GM23248 (cell line): ENCODE measurements around the gene TTBK2. TPM values are rescaled to one million over a fixed set of nuclear protein-coding genes. Genes with fewer than 3 reads are reported as not detected.

ENCODE experiments used
- DNase-seq: peaks from one replicate; pipeline ENCODE4 v3.0.0-alpha.2; 2015
- H2AFZ ChIP-seq: fragments of 200-600 bp; sonication (generic); 2 replicates; pipeline ENCODE4 v1.6.1; 2016; ENCODE audit warnings: antibody characterized with exemption
- H3F3A ChIP-seq: fragments of 200-600 bp; sonication (generic); 2 replicates; pipeline ENCODE4 v1.6.1; 2016; ENCODE audit warnings: mild to moderate bottlenecking, antibody characterized with exemption, mixed run types; ENCODE audit not compliant: insufficient read depth
- H3K27ac ChIP-seq: fragments of 200-600 bp; sonication (generic); 2 replicates; pipeline ENCODE4 v1.5.1; 2016; ENCODE audit warnings: mild to moderate bottlenecking
- H3K27me3 ChIP-seq: fragments of 200-600 bp; sonication (generic); replicated peaks from 2 replicates; pipeline ENCODE4 v1.6.1; 2016; ENCODE audit warnings: mild to moderate bottlenecking; ENCODE audit not compliant: insufficient read depth
- H3K36me3 ChIP-seq: fragments of 200-600 bp; sonication (generic); 2 replicates; pipeline ENCODE4 v1.6.1; 2016; ENCODE audit warnings: low read depth, mild to moderate bottlenecking
- H3K4me1 ChIP-seq: fragments of 200-600 bp; sonication (generic); 2 replicates; pipeline ENCODE4 v1.6.1; 2016; ENCODE audit warnings: mild to moderate bottlenecking; ENCODE audit not compliant: insufficient read depth
- H3K4me2 ChIP-seq: fragments of 200-600 bp; sonication (generic); one replicate; pipeline ENCODE4 v1.6.1; 2016; ENCODE audit warnings: mild to moderate bottlenecking; ENCODE audit not compliant: unreplicated experiment
- H3K4me3 ChIP-seq: fragments of 200-600 bp; sonication (generic); 2 replicates; pipeline ENCODE4 v1.5.1; 2016; ENCODE audit warnings: mild to moderate bottlenecking
- H3K79me2 ChIP-seq: fragments of 200-600 bp; sonication (generic); 2 replicates; pipeline ENCODE4 v1.6.1; 2016; ENCODE audit warnings: mild to moderate bottlenecking; ENCODE audit not compliant: insufficient read depth
- H3K9ac ChIP-seq: fragments of 200-600 bp; sonication (generic); 2 replicates; pipeline ENCODE4 v1.6.1; 2016; ENCODE audit warnings: mild to moderate bottlenecking
- H3K9me2 ChIP-seq: fragments of 200-600 bp; sonication (generic); 2 replicates; pipeline ENCODE4 v1.6.1; 2016; ENCODE audit warnings: mixed run types, mild to moderate bottlenecking, moderate library complexity; ENCODE audit not compliant: insufficient read depth
- H3K9me3 ChIP-seq: fragments of 200-600 bp; sonication (generic); one replicate; pipeline ENCODE4 v1.6.1; 2017; ENCODE audit warnings: low read depth
- H4K20me1 ChIP-seq: fragments of 200-600 bp; sonication (generic); 2 replicates; pipeline ENCODE4 v1.6.0; 2016; ENCODE audit not compliant: insufficient read depth
- EZH2 ChIP-seq: fragments of 200-600 bp; sonication (generic); IDR thresholded peaks from 2 replicates; pipeline ENCODE4 v1.6.1; 2018; ENCODE audit warnings: antibody characterized with exemption, mild to moderate bottlenecking; ENCODE audit not compliant: insufficient read depth, poor library complexity, severe bottlenecking
- EZH2phosphoT487 ChIP-seq: fragments of 200-600 bp; sonication (generic); IDR thresholded peaks from 2 replicates; pipeline ENCODE4 v1.6.1; 2018; ENCODE audit warnings: antibody characterized with exemption, moderate library complexity, mild to moderate bottlenecking, low read depth; ENCODE audit not compliant: insufficient read depth
- WGBS, 2 experiments: methylation state at CpG; one replicate each; pipeline ENCODE4 v1.1.6; 2015 to 2017; ENCODE audit warnings: low lambda C conversion rate in 2 of 2, low coverage in 1 of 2; ENCODE audit errors: missing lambda C conversion rate in 2 of 2; 5-methylcytosine and 5-hydroxymethylcytosine counted together
- in situ Hi-C: fragments of 300-500 bp; cut with MboI; formaldehyde crosslinking; loops from 2 replicates; pipeline ENCODE4 v1.15.0; 2020
- polyA plus RNA-seq: library from polyadenylated mRNA; unstranded; fragments of >200 nt; fragmentation: Nextera tagmentation; extraction: Ambion mirVana; gene quantifications from 2 replicates; pipeline ENCODE4 v1.2.1, GENCODE V29; 2016
- total RNA-seq: library from RNA; depleted of rRNA; stranded (reverse); fragments of >200 nt; shearing (Covaris generic); gene quantifications from 2 replicates; pipeline ENCODE4 v1.2.3, GENCODE V29; 2014

The TTBK2 gene
- total and polyA plus RNA-seq, 2 experiments from 2014 or later: 5.1 to 6.3 TPM

GRCh38 chr15:42796955-42797782, 123.4 kb downstream of the TTBK2 start:
- WGBS, 2 experiments: 93 to 96% methylated on average over 5 of the region's 5 CpGs
- peak; percentile 11 for DNase-seq
- TF ChIP-seq EZH2 (no peak), EZH2phosphoT487 (no peak)
- H2AFZ ChIP-seq: no peak overlapping the region
- H3F3A ChIP-seq: peaks cover 18% of the 10 kb centered on the region; the same call in 1 of the 2 replicates
- 0 out of 2 replicates have a peak, but pooled peaks cover 2% of the 10 kb centered on the region for H3K36me3 ChIP-seq
- peak overlapping the region; percentile 48 for H3K4me2 ChIP-seq
- H3K4me1 ChIP-seq: peaks cover 13% of the 10 kb centered on the region
- no peaks in the 10 kb centered on the region for H3K9me3 ChIP-seq
- H3K27ac ChIP-seq: no peak overlapping the region
- H3K4me3 ChIP-seq: no peak overlapping the region
- H3K9ac ChIP-seq: no peak overlapping the region
- no peaks in the 10 kb centered on the region for H3K79me2 ChIP-seq
- no peaks in the 10 kb centered on the region for H4K20me1 ChIP-seq
- in situ Hi-C loops: no loop called here
- H3K9me2 ChIP-seq: no peaks in the 10 kb centered on the region
- no peaks in the 10 kb centered on the region for H3K27me3 ChIP-seq

- no peaks in the 10 kb centered on the region for H3K36me3 ChIP-seq
- H3K4me2 ChIP-seq: no peak overlapping the region
- H3K79me2 ChIP-seq: no peaks in the 10 kb centered on the region
- no peak for DNase-seq
- no peak overlapping the region for H3K4me3 ChIP-seq
- TF ChIP-seq EZH2phosphoT487 (no peak), EZH2 (no peak)
- no peak overlapping the region for H3K27ac ChIP-seq
- H3K4me1 ChIP-seq: no peaks in the 10 kb centered on the region
- in situ Hi-C loops: no loop called here
- H3K9ac ChIP-seq: no peak overlapping the region
- no peaks in the 10 kb centered on the region for H3K9me3 ChIP-seq
- no peaks in the 10 kb centered on the region for H4K20me1 ChIP-seq
- no peaks in the 10 kb centered on the region for H3F3A ChIP-seq
- no peaks in the 10 kb centered on the region for H3K27me3 ChIP-seq
- no peak overlapping the region for H2AFZ ChIP-seq
- no peaks in the 10 kb centered on the region for H3K9me2 ChIP-seq
These were observed 131.9 kb downstream of the TTBK2 start for GRCh38 chr15:42788725-42789124.

GRCh38 chr15:42786978-42787377, 133.6 kb downstream of the TTBK2 start:
- TF ChIP-seq EZH2 (no peak), EZH2phosphoT487 (no peak)

DNA sequence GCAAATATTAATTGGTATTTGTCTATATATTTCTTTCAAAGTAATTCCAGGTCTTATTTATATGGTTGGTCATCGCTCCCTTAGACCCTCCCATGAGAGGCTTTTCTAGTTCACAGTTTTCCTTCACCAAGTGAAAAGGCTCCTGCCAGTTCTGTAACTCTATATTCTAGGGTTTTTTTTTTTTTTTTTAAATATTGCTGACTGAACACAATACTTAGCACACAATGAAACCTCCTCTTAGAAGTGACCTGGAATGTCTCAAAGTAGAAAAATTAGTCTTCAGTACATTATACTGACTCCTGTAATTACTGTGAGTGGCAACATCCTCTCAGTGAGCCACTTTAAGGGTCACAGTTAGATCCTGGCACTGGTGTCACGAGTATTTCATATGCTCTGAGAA, 135.0 kb downstream of the TTBK2 start:
- no peak overlapping the region for H3K27ac ChIP-seq
- no peaks in the 10 kb centered on the region for H4K20me1 ChIP-seq
- no peaks in the 10 kb centered on the region for H3K79me2 ChIP-seq
- 97 to 100% methylated on average over 2 of the region's 2 CpGs for WGBS, 2 experiments
- no peak overlapping the region for H3K4me3 ChIP-seq
- DNase-seq: no peak
- no peaks in the 10 kb centered on the region for H3K27me3 ChIP-seq
- no peaks in the 10 kb centered on the region for H3K9me3 ChIP-seq
- no peaks in the 10 kb centered on the region for H3K4me1 ChIP-seq
- H3K9me2 ChIP-seq: no peaks in the 10 kb centered on the region
- TF ChIP-seq EZH2phosphoT487: no peak
- TF ChIP-seq EZH2: no peak
- in situ Hi-C loops: no loop called here
- no peak overlapping the region for H3K4me2 ChIP-seq
- peaks cover 13% of the 10 kb centered on the region; the same call in 1 of the 2 replicates for H3K36me3 ChIP-seq
- no peak overlapping the region for H3K9ac ChIP-seq
- no peaks in the 10 kb centered on the region for H3F3A ChIP-seq
- no peak overlapping the region for H2AFZ ChIP-seq

More at GRCh38 chr15:42786978-42787377, 133.6 kb downstream of the TTBK2 start:
- WGBS, 2 experiments: 84 to 89% methylated on average over 5 of the region's 5 CpGs
- Histone ChIP-seq H3K9me2 (no peaks in the 10 kb centered on the region), H3K4me2 (no peak overlapping the region), H4K20me1 (no peaks in the 10 kb centered on the region), H3K9ac (no peak overlapping the region), H3K27ac (no peak overlapping the region), H3K9me3 (no peaks in the 10 kb centered on the region), H2AFZ (no peak overlapping the region), H3K79me2 (no peaks in the 10 kb centered on the region), H3K4me1 (no peaks in the 10 kb centered on the region), H3K4me3 (no peak overlapping the region), H3F3A (no peaks in the 10 kb centered on the region), H3K27me3 (no peaks in the 10 kb centered on the region), H3K36me3 (peaks cover 7% of the 10 kb centered on the region; the same call in 1 of the 2 replicates)
- no peak for DNase-seq
- in situ Hi-C loops: no loop called here

DNA sequence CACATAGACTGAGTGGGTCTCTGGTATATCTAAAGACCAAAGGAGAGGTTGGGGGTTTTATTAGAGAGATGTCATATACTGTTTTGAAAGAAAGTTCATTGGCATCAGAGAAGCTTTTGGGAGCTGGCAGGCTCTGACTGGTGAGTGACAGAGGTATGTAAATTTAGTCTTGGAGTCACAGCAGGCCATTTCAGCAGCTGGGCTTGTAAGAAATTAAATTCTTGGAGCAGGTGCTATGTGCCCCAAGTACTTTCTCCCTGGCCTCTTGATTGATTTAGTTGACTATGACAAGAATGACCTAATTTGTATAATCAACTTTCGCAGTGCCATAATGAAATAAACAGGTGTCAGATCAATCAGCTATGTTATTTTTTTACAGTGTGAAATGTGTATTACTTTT, 135.9 kb downstream of the TTBK2 start:
- peaks cover 13% of the 10 kb centered on the region; the same call in 1 of the 2 replicates for H3K36me3 ChIP-seq
- WGBS, 2 experiments: 100% methylated on average over 1 of the region's 1 CpG
- H3K4me3 ChIP-seq: no peak overlapping the region
- no peaks in the 10 kb centered on the region for H3K79me2 ChIP-seq
- no peaks in the 10 kb centered on the region for H3K27me3 ChIP-seq
- H3K9me3 ChIP-seq: no peaks in the 10 kb centered on the region
- H3F3A ChIP-seq: no peaks in the 10 kb centered on the region
- H3K9me2 ChIP-seq: no peaks in the 10 kb centered on the region
- no peak overlapping the region for H3K27ac ChIP-seq
- TF ChIP-seq EZH2: no peak
- no peak for TF ChIP-seq EZH2phosphoT487
- H3K4me1 ChIP-seq: no peaks in the 10 kb centered on the region
- no peak overlapping the region for H2AFZ ChIP-seq
- no peak overlapping the region for H3K4me2 ChIP-seq
- no peaks in the 10 kb centered on the region for H4K20me1 ChIP-seq
- H3K9ac ChIP-seq: no peak overlapping the region
- DNase-seq: no peak
- in situ Hi-C loops: no loop called here
